Nephron (organoid): ENCODE measurements around the gene SYNPO2.
A peak's percentile ranks its signal among the peaks of the same experiment; 100 is the strongest.

Experiments
- H3K27ac Mint-ChIP-seq, 3 experiments: 2 replicates each; pipeline ENCODE4 v1.8.0; 2020; ENCODE audit warnings: mixed read lengths in 3 of 3, mild to moderate bottlenecking in 2 of 3, moderate library complexity in 1 of 3
- H3K27me3 Mint-ChIP-seq: 2 replicates; pipeline ENCODE4 v1.8.0; 2021; ENCODE audit warnings: low read depth, mild to moderate bottlenecking, moderate library complexity, mixed read lengths
- H3K36me3 Mint-ChIP-seq: 2 replicates; pipeline ENCODE4 v1.8.0; 2020; ENCODE audit warnings: low read depth, mixed read lengths
- H3K4me1 Mint-ChIP-seq: 2 replicates; pipeline ENCODE4 v1.8.0; 2020; ENCODE audit warnings: mixed read lengths
- H3K4me3 Mint-ChIP-seq, 3 experiments: 2 replicates each; pipeline ENCODE4 v1.8.0; 2020; ENCODE audit warnings: mild to moderate bottlenecking in 3 of 3, mixed read lengths in 3 of 3, moderate library complexity in 2 of 3
- H3K9me3 Mint-ChIP-seq: 2 replicates; pipeline ENCODE4 v1.8.0; 2020; ENCODE audit warnings: mixed read lengths
- CTCF ChIP-seq, 3 experiments: fragments of 200-600 bp; sonication (generic); IDR thresholded peaks; one replicate each; pipeline ENCODE4 v1.5.0; 2021; ENCODE audit warnings: antibody characterized with exemption in 3 of 3; ENCODE audit not compliant: unreplicated experiment in 3 of 3

The SYNPO2 gene

GRCh38 chr4:118950929-118951570 is 62.4 kb downstream of the SYNPO2 start:
- H3K36me3 Mint-ChIP-seq: no peaks in the 10 kb centered on the region
- no peaks in the 10 kb centered on the region for H3K9me3 Mint-ChIP-seq

GRCh38 chr4:118953276-118953675 is 64.6 kb downstream of the SYNPO2 start:
- peaks cover 23% of the 10 kb centered on the region for H3K4me1 Mint-ChIP-seq

More at GRCh38 chr4:118950929-118951570, 62.4 kb downstream of the SYNPO2 start:
- no peak for TF ChIP-seq CTCF (IDR thresholded peaks at IDR 0.05; ENCODE audit: unreplicated experiment in 3 of 3)
- Mint-ChIP-seq H3K27me3 (no peaks in the 10 kb centered on the region), H3K4me3 (no peak overlapping the region), H3K4me1 (peaks cover 29% of the 10 kb centered on the region), H3K27ac (no peak overlapping the region)

GRCh38 chr4:118954246-118954645 is 65.6 kb downstream of the SYNPO2 start:
- Mint-ChIP-seq H3K4me3 (no peak overlapping the region), H3K9me3 (no peaks in the 10 kb centered on the region), H3K36me3 (no peaks in the 10 kb centered on the region), H3K27ac (peak overlapping the region in 2 of 3 experiments; percentile 4 to 22), H3K27me3 (no peaks in the 10 kb centered on the region), H3K4me1 (peaks cover 26% of the 10 kb centered on the region)
- TF ChIP-seq CTCF (IDR thresholded peaks at IDR 0.05; ENCODE audit: unreplicated experiment in 3 of 3): peak in 1 of 3 experiments; percentile 9

More at GRCh38 chr4:118953276-118953675, 64.6 kb downstream of the SYNPO2 start:
- no peak for TF ChIP-seq CTCF (IDR thresholded peaks at IDR 0.05; ENCODE audit: unreplicated experiment in 3 of 3)
- Mint-ChIP-seq H3K27ac (no peak overlapping the region), H3K36me3 (no peaks in the 10 kb centered on the region), H3K9me3 (no peaks in the 10 kb centered on the region), H3K27me3 (no peaks in the 10 kb centered on the region), H3K4me3 (no peak overlapping the region)

GRCh38 chr4:118955515-118955914 is 66.9 kb downstream of the SYNPO2 start:
- no peak overlapping the region for H3K4me3 Mint-ChIP-seq
- H3K36me3 Mint-ChIP-seq: no peaks in the 10 kb centered on the region
- H3K27me3 Mint-ChIP-seq: no peaks in the 10 kb centered on the region
- peak overlapping the region in 2 of 3 experiments; percentile 1 to 34 for H3K27ac Mint-ChIP-seq
- H3K9me3 Mint-ChIP-seq: no peaks in the 10 kb centered on the region
- peaks cover 34% of the 10 kb centered on the region for H3K4me1 Mint-ChIP-seq
- TF ChIP-seq CTCF (IDR thresholded peaks at IDR 0.05; ENCODE audit: unreplicated experiment in 3 of 3): no peak

GRCh38 chr4:118957722-118958445 is 69.2 kb downstream of the SYNPO2 start:
- no peaks in the 10 kb centered on the region for H3K27me3 Mint-ChIP-seq
- TF ChIP-seq CTCF (IDR thresholded peaks at IDR 0.05; ENCODE audit: unreplicated experiment in 3 of 3): no peak
- H3K9me3 Mint-ChIP-seq: no peaks in the 10 kb centered on the region
- peaks cover 41% of the 10 kb centered on the region for H3K4me1 Mint-ChIP-seq
- peak overlapping the region in 1 of 3 experiments; percentile 40 for H3K4me3 Mint-ChIP-seq
- no peaks in the 10 kb centered on the region for H3K36me3 Mint-ChIP-seq
- peak overlapping the region in 2 of 3 experiments; percentile 79 to 89 for H3K27ac Mint-ChIP-seq
